ENCODE data around the gene PPP2R3A. TPM values are rescaled to one million over a fixed set of nuclear protein-coding genes. Genes with fewer than 3 reads are reported as not detected.
"Not testable (repeated sequence)": the region's sequence is repeated elsewhere in the genome, so short reads cannot be mapped to it uniquely, and the experiment has no call there.

Gene PPP2R3A
- total RNA-seq, 2 donors from 2014 or later, result 0.49 to 0.53 TPM

DNA sequence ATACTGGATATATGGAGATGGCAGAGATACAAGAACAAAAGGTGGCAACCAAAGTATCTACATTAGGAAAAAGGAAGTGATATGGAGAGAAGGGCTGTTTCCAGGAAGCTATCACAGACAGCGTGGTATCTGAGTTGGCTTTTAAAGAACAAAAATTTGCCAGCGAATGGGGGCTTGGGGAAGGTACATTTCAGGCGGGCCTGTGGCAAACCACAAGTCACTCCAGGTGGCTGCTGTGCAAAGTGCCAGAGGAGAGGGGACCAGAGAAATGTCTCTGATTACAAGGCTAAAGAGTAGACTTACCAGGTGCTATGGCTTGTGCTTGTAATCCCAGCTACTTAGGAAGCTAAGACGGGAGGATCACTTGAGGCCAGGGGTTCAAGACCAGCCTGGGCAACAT, 139.5 kb downstream of the PPP2R3A start:
- Mint-ChIP-seq H3K4me1 (ENCODE audit: low read depth) (peaks cover 18% of the 10 kb centered on the region), H3K27ac (no peak overlapping the region), H3K9me3 (no peaks in the 10 kb centered on the region), H3K27me3 (ENCODE audit: low read depth) (no peaks in the 10 kb centered on the region), H3K4me3 (no peak overlapping the region), H3K36me3 (ENCODE audit: insufficient read depth in 2 of 2) (no peaks in the 10 kb centered on the region)
- no peak for DNase-seq
- ATAC-seq (replicated peaks in 1 of 2), result no peak

DNA sequence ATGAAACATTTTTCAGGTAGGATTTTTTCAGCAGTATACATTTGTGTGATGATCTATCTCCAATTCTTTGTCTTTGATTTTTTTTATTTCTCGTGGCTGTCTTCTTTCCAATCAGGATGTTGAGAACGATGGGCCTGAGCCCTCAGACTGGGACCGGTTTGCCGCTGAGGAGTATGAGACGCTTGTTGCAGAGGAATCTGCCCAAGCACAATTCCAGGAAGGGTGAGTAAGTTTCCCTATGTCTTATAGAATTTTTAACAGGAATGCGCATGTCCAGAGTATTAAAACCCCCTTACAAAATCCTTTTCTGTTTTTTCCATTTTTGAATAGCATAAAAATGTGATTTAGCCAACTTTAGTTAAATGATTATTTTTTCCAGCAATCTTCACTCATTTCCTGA, 140.6 kb downstream of the PPP2R3A start:
- ATAC-seq (replicated peaks in 1 of 2) (no peak), DNase-seq (no peak)
- Mint-ChIP-seq H3K36me3 (ENCODE audit: insufficient read depth in 2 of 2) (no peaks in the 10 kb centered on the region), H3K4me1 (ENCODE audit: low read depth) (peaks cover 19% of the 10 kb centered on the region), H3K27ac (no peak overlapping the region), H3K9me3 (no peaks in the 10 kb centered on the region), H3K27me3 (ENCODE audit: low read depth) (no peaks in the 10 kb centered on the region), H3K4me3 (no peak overlapping the region)

DNA sequence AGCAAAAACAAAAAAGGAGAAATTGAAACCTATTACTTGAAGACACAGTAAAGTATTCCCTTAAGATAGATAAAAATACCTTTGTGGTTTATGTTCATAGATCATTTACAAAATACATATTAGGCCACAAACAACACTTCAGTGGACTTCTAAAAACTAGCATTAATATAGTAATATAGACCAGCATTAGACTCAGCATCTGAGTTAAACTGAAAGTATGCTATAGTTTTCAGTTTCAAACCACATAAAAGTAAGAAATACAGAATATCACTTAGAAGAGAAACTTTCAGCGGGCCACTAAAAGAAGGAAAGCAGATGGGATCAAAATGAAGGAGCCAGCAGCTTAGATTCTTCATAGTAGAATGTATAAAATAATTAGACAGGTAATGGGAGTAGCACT, 144.0 kb downstream of the PPP2R3A start:
- Mint-ChIP-seq H3K4me3 (no peak overlapping the region), H3K27me3 (ENCODE audit: low read depth) (peaks cover 9% of the 10 kb centered on the region), H3K36me3 (ENCODE audit: insufficient read depth in 2 of 2) (no peaks in the 10 kb centered on the region), H3K27ac (no peak overlapping the region), H3K4me1 (ENCODE audit: low read depth) (peaks cover 19% of the 10 kb centered on the region), H3K9me3 (no peaks in the 10 kb centered on the region)
- DNase-seq (no peak), ATAC-seq (replicated peaks in 1 of 2) (no peak)

DNA sequence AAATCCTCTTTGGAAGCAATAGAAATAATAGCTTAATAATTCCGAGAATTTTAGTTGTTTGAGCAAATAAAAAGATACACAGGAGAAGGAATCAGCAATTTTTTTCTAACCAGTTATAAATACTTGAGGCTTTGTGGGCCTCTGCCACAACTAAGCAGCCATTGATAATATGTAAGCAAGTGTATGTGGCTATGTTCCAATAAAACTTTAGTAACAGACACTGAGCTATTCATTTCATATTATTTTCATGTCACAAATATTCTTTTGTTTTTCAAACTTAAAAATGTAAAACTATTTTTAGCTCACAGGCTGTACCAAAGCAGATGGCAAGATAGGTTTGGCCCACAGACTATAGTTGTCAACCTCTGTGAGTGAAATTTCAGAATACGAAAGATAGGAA, 145.0 kb downstream of the PPP2R3A start:
- Mint-ChIP-seq H3K27me3 (ENCODE audit: low read depth) (peaks cover 9% of the 10 kb centered on the region), H3K4me1 (ENCODE audit: low read depth) (peaks cover 16% of the 10 kb centered on the region), H3K27ac (no peak overlapping the region), H3K36me3 (ENCODE audit: insufficient read depth in 2 of 2) (peaks cover 0 to 2% of the 10 kb centered on the region in 2 donors), H3K9me3 (no peaks in the 10 kb centered on the region), H3K4me3 (no peak overlapping the region)
- no peak for ATAC-seq (replicated peaks in 1 of 2)
- DNase-seq, result no peak

DNA sequence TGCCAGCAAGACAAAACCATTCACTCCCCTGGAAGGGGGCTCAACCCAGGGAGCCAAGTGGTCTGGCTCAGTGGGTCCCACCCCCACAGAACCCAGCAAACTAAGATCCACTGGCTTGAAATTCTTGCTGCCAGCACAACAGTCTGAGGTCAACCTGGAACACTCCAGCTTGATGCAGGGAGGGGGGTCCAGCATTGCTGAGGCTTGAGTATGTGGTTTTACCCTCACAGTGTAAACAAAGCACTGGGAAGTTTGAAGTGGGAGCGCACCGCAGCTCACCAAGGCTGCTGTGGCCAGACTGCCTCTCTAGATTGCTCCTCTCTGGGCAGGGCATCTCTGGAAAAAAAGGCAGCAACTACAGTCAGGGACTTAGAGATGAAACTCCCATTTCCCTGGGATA, 148.9 kb downstream of the PPP2R3A start:
- H3K36me3 Mint-ChIP-seq (ENCODE audit: insufficient read depth in 2 of 2), result peaks cover 2 to 4% of the 10 kb centered on the region in 2 donors
- H3K4me3 Mint-ChIP-seq, result no peak overlapping the region
- H3K27me3 Mint-ChIP-seq (ENCODE audit: low read depth), result peaks cover 9% of the 10 kb centered on the region
- H3K27ac Mint-ChIP-seq, result no peak overlapping the region
- peaks cover 8% of the 10 kb centered on the region for H3K4me1 Mint-ChIP-seq (ENCODE audit: low read depth)
- ATAC-seq (replicated peaks in 1 of 2), result no peak
- H3K9me3 Mint-ChIP-seq, result peaks cover 6% of the 10 kb centered on the region in 2 donors
- no peak for DNase-seq

DNA sequence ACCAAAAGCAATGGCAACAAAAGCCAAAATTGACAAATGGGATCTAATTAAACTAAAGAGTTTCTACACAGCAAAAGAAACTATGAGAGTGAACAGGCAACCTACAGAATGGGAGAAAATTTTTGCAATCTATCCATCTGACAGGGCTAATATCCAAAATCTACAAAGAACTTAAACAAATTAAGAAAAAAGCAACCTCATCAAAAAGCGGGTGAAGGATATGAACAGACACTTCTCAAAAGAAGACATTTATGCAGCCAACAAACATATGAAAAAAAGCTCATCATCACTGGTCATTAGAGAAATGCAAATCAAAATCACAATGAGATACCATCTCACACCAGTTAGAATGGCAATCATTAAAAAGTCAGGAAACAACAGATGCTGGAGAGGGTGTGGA, 153.8 kb downstream of the PPP2R3A start:
- H3K9me3 Mint-ChIP-seq; H3K36me3 Mint-ChIP-seq (ENCODE audit: insufficient read depth in 2 of 2); H3K4me3 Mint-ChIP-seq; DNase-seq; ATAC-seq (replicated peaks in 1 of 2); H3K4me1 Mint-ChIP-seq (ENCODE audit: low read depth); H3K27me3 Mint-ChIP-seq (ENCODE audit: low read depth); H3K27ac Mint-ChIP-seq: not testable (repeated sequence)

DNA sequence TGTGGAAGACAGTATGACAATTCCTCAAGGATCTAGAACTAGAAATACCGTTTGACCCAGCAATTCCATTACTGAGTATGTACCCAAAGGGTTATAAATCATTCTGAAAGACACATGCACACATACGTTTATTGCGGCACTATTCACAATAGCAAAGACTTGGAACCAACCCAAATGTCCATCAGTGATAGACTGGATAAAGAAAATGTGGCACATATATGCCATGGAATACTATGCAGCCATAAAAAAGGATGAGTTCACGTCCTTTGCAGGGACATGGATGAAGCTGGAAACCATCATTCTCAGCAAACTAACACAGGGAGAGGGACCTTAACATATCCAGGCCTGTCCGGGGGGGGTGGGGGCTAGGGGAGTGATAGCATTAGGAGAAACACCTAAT, 154.3 kb downstream of the PPP2R3A start:
- H3K9me3 Mint-ChIP-seq; H3K4me1 Mint-ChIP-seq (ENCODE audit: low read depth); H3K4me3 Mint-ChIP-seq; H3K27me3 Mint-ChIP-seq (ENCODE audit: low read depth); DNase-seq; ATAC-seq (replicated peaks in 1 of 2); H3K27ac Mint-ChIP-seq; H3K36me3 Mint-ChIP-seq (ENCODE audit: insufficient read depth in 2 of 2): not testable (repeated sequence)

DNA sequence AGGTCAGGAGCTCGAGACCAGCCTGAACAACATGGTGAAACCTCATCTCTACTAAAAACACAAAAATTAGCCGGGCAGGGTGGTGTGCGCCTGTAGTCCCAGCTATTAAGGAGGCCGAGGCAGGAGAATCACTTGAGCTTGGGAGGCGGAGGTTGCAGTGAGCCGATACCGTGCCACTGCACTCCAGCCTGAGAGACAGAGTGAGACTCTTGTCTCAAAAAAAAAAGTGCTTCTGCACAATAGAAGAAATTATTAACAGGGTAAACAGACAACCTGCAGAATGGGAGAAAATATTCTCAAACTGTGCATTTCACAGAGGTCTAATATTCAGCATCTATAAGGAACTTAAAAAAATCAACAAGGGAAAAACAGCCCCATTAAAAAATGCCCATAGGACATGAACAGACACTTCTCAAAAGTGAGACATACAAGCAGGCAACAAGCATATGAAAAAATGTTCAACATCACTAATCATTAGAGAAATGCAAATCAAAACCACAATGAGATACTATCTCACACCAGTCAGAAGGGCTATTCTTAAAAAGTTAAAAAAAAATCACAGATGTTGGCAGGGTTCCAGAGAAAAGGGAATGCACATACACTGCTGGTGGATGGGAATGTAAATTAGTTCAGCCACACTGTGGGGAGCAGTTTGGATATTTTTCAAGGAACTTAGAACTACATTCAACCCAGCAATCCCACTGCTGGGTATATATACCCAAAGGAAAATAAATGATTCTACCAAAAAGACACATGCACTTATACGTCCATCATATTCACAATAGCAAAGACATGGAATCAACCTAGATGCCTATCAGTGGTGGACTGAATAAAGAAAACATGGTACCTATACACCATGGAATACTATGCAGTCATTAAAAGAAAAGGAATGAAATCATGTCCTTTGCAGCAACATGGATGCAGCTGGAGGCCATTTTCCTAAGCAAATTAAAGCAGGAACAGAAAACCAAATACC, 155.1 kb downstream of the PPP2R3A start:
- Mint-ChIP-seq H3K27ac (no peak overlapping the region), H3K9me3 (peaks cover 6% of the 10 kb centered on the region in 2 donors), H3K4me3 (no peak overlapping the region), H3K4me1 (ENCODE audit: low read depth) (no peaks in the 10 kb centered on the region), H3K27me3 (ENCODE audit: low read depth) (no peaks in the 10 kb centered on the region), H3K36me3 (ENCODE audit: insufficient read depth in 2 of 2) (peaks cover under 1 to 4% of the 10 kb centered on the region in 2 donors)
- ATAC-seq (replicated peaks in 1 of 2) (no peak), DNase-seq (no peak)

DNA sequence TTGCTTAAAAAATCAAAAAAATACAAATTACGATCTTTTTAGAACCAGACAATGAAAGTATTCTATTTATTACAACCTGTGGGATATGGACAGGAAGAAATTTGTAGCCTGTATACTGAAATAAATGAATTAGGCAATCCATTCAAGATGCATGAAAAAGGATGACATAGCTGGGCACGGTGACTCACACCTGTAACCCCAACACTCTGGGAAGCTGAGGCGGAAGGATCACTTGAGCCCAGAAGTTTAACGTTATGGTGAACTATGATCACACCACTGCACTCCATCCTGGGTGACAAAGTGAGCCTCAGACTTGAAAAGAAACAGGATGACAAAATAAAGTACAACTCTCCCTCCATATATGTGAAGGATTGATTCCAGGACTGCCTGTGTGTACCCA, 156.5 kb downstream of the PPP2R3A start:
- H3K27ac Mint-ChIP-seq, result no peak overlapping the region
- H3K4me3 Mint-ChIP-seq, result no peak overlapping the region
- DNase-seq (no peak), ATAC-seq (replicated peaks in 1 of 2) (no peak)
- peaks cover under 1 to 3% of the 10 kb centered on the region in 2 donors for H3K36me3 Mint-ChIP-seq (ENCODE audit: insufficient read depth in 2 of 2)
- H3K9me3 Mint-ChIP-seq, result peaks cover 2 to 4% of the 10 kb centered on the region in 2 donors
- H3K4me1 Mint-ChIP-seq (ENCODE audit: low read depth), result no peaks in the 10 kb centered on the region
- no peaks in the 10 kb centered on the region for H3K27me3 Mint-ChIP-seq (ENCODE audit: low read depth)

DNA sequence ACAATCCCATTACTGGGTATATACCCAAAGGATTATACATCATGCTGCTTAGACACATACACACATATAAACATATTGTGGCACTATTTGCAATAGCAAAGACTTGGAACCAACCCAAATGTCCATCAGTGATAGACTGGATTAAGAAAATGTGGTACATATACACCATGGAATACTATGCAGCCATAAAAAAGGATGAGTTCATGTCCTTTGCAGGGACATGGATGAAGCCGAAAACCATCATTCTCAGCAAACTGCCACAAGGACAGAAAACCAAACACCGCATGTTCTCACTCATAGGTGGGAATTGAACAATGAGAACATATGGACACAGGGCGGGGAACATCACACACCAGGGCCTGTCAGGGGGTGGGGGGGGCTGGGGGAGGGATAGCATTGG, 166.1 kb downstream of the PPP2R3A start:
- H3K9me3 Mint-ChIP-seq, result peaks cover 9 to 13% of the 10 kb centered on the region in 2 donors
- not testable (repeated sequence) for H3K27ac Mint-ChIP-seq; ATAC-seq (replicated peaks in 1 of 2); H3K27me3 Mint-ChIP-seq (ENCODE audit: low read depth); H3K4me3 Mint-ChIP-seq; DNase-seq; H3K36me3 Mint-ChIP-seq (ENCODE audit: insufficient read depth in 2 of 2)
- peaks cover 11% of the 10 kb centered on the region for H3K4me1 Mint-ChIP-seq (ENCODE audit: low read depth)

DNA sequence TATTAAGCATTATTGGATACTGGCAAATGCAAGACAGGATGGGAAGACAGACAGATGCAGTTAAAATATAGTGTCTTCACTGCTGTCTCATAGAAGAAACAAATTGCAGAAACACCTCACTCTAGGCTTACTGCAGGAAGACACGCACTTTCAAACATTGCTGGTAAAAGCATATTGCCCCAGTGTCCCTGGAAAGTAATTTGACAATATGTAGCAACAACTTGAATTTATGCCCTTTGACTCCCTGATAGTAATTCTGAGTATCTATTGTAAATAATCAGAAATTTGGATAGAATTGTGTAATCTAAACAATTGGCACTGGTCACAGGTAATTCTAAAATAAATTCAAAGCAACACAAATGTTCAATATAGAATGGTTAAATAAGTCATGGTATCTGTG, 168.6 kb downstream of the PPP2R3A start:
- Mint-ChIP-seq H3K9me3 (peaks cover 0 to 2% of the 10 kb centered on the region in 2 donors), H3K4me3 (no peak overlapping the region), H3K36me3 (ENCODE audit: insufficient read depth in 2 of 2) (no peaks in the 10 kb centered on the region), H3K4me1 (ENCODE audit: low read depth) (peaks cover 11% of the 10 kb centered on the region), H3K27me3 (ENCODE audit: low read depth) (no peaks in the 10 kb centered on the region), H3K27ac (no peak overlapping the region)
- DNase-seq (no peak), ATAC-seq (replicated peaks in 1 of 2) (no peak)

DNA sequence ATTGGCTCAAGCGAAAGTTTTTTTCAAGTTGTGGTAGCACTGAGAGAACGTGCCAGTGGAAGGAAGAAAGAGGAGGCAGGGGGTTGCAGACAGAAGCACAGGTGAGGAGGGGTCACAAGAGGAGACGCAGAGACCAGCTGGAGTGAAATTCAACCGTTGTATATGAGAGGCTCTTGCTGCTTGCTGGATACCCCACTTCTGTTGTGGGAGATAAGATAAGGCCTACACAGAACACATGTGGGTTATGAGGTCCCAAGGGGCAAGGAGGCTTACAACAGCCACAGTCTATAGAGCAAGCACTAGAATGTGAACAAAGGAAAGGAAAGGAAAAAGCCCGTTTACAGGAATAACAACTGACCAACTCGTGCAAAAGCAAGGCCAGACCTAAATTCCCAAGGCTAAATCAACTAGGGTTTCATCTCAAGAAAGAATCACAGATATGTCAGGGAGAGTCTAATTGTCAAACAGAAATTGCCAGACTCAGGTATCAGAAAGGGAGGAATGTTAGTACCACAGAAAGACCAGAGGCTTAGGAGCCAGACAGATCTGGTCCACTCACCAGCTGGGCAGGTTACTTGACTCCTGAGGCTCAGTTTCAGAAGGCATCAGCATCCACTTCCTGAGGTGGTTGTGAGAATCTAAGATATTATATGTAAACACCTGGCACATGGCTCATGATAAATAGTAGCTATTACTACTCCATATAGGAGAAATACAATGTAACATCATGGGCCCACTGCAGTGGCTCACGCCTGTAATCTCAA, 169.7 kb downstream of the PPP2R3A start:
- H3K27ac Mint-ChIP-seq, result no peak overlapping the region
- peaks cover 11% of the 10 kb centered on the region for H3K4me1 Mint-ChIP-seq (ENCODE audit: low read depth)
- no peaks in the 10 kb centered on the region for H3K27me3 Mint-ChIP-seq (ENCODE audit: low read depth)
- no peaks in the 10 kb centered on the region for H3K36me3 Mint-ChIP-seq (ENCODE audit: insufficient read depth in 2 of 2)
- H3K4me3 Mint-ChIP-seq, result no peak overlapping the region
- DNase-seq (no peak), ATAC-seq (replicated peaks in 1 of 2) (peak; percentile 30 to 58)
- H3K9me3 Mint-ChIP-seq, result peaks cover 0 to 2% of the 10 kb centered on the region in 2 donors

DNA sequence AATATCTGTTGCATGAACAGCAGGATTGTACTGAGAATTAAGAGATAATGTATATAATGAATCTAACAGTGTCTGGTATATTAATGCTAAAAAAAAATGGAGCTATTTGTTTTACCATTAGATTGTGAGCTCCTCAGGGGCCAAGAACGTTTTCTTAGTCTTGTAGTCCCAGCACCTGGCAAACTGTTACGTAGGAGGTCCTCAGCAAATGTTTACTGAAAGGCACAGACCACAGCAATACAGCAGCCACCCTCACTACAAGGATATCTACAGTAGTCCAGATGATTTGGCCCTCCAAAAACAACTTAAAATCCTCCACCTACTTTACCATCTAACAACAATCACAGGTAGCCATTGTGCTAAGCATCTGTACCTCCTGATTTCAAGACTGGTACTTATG, 170.9 kb downstream of the PPP2R3A start:
- ATAC-seq (replicated peaks in 1 of 2) (peak; percentile 23 to 36), DNase-seq (no peak)
- no peaks in the 10 kb centered on the region for H3K36me3 Mint-ChIP-seq (ENCODE audit: insufficient read depth in 2 of 2)
- H3K4me3 Mint-ChIP-seq, result no peak overlapping the region
- peaks cover 14% of the 10 kb centered on the region for H3K4me1 Mint-ChIP-seq (ENCODE audit: low read depth)
- no peak overlapping the region for H3K27ac Mint-ChIP-seq
- no peaks in the 10 kb centered on the region for H3K9me3 Mint-ChIP-seq
- H3K27me3 Mint-ChIP-seq (ENCODE audit: low read depth), result no peaks in the 10 kb centered on the region
